ENCODE data around the gene TMEM119.
A peak's percentile ranks its signal among the peaks of the same experiment; 100 is the strongest.

Gene TMEM119

DNA sequence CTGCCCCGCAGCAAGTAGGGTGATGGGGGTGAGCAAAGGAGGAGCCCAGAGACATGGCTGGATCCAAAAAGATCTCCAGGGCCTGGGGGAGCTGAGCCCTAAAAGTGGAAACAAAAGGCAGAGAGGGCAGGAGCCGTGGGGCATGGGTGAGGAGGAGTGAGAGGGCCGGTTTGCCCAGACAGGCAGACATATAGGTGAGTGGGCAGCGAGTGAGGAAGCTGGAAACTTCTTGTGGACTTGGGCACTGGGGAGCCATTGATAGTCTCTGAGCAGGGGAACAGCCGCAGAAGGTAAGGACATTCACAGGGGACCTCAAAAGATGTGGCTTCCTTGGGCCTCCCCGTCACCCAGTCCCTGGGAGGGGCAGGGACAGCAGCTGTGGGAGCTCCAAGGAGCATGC lies 16.8 kb upstream of the TMEM119 start:
- no peak for DNase-seq

DNA sequence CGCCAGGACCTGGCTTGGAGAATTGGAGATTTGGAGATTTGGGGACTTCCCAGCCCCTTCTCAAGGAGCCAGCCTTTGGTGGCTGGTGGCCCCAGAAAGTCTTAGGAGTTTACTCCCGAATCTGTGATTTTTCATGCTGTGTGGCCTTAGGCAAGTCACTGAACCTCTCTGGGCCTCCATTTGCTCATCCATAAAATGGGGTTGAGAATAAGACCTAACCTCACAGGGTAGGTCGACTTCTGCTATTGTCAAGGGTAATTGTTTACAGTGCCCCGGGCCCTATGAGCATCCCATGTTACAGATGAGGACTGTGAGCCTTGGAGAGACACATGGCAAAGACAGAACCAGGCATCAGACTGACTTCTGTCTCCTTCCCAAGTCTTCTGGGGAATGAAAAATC lies 16.2 kb upstream of the TMEM119 start:
- DNase-seq, result no peak

DNA sequence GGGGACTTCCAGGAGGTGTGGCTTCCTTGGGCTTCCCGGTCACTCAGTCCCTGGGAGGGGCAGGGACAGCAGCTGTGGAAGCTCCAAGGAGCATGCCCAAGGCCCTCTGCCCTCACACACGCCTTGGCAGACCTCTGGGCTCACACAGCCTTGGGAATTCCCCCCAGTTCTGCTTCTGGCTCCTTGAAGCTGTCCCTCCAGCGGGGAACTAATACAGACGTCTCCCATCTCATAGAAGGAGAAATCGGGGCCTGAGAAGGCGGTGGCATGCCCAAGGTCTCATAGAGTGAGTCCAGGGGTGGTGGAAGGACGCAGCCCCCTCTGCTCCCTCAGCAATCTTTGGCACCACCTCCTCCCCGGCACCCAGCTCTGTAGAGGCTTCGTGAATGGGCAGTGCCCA lies 15.7 kb upstream of the TMEM119 start:
- DNase-seq, result no peak

DNA sequence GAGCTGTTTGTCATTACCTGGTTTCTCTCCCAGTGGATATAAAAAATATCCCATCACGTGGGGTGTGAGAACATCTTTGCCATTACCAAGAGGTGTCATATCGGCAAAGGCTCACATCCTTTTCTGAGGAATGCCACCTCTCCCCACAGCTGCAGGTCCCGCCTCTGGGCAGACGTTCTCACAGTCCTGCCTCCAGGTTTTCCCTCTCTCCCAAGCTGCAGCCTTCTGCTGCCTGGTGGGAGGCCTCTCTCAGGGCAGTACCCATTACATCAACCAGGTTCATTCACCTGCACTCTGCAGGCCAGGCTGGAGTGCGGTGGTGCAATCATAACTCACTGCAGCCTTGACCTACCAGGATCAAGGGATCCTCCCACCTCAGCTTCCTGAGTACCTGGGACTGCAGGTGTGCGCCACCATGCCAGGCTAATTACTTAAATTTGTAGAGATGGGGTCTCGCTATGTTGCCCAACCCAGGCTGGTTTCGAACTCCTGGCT lies 15.0 kb upstream of the TMEM119 start:
- DNase-seq, result peak; percentile 49

DNA sequence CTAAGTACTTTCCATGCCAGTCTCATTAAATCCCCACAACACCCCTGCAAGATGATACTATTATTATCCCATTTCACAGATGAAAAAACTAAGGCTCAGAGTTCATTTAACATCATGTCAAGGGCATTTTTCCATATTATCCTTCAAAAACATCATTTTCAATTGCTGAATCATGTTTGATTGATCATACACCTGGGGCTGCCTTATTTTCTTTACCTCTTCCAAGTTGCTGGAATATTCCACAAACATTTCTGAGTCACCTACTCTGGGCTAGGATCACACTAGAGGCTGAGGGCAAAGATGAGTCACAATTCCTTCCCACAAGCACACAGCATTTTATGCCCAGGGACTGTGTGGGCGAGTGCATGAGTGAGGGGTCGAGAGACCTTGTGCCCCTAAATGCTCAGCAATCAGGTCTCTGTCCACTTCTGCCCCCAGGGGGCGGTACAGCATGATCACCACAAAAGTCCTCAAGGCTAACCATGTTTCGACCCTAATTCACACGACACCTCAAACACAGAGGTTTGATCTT lies 14.1 kb upstream of the TMEM119 start:
- peak; percentile 47 for DNase-seq

DNA sequence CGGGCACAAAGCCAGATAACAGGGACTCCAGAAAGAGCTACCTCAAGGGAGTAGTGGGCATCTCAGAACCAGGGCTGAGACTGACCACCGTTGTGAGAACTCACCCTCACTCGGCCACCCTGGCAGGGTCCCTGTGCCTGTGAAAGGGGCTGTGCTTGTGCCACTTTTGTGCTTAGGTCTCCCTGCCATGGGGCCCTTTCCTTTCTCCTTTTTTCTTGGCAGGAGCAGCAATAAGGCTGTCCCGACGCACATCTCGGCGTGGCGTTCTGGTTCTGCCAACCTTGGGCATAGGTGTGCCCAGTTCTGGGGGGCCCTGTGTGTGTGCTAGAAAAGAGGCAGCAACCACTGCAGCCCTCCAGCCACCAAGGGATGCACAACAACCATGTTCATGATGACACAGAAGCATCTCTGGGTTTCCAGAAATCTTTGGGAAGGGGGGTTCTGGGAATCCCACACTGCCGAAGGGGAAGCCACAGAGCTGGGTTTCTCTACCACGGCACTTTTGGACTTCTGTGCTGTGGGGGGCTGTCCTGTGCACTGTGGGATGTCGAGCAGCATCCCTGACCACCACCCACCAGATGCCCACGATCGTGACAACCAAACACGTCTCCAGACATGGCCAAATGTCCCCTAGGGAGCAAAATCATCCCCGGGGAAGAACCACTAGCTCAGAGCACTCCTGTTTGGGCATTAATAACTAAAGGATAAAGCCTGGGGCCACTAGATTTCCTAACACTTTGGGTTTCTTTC lies 13.1 kb upstream of the TMEM119 start:
- DNase-seq, result no peak

DNA sequence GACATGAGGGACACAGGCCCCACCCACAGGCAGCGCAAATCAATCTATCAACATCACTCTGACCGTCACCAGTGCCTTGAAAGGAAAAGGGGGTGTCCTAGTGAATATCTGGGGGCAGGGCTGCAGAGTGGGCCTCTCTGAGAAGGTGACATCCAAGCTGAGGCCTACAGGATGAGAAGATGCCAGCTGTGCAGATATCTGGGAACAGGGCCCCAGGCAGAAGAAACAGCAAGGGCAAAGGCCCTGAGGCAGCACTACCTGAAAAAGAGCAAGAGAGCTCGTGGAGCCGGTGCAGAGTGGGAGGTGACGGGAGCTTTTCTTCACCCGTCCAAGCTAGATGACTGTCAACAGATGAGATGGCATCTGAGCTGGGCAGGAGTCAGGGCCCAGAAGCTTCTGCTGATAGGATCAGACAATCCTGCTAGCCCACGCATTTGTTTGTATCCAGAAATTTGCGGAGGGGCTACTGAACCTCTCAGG lies 12.5 kb upstream of the TMEM119 start:
- no peak for DNase-seq

DNA sequence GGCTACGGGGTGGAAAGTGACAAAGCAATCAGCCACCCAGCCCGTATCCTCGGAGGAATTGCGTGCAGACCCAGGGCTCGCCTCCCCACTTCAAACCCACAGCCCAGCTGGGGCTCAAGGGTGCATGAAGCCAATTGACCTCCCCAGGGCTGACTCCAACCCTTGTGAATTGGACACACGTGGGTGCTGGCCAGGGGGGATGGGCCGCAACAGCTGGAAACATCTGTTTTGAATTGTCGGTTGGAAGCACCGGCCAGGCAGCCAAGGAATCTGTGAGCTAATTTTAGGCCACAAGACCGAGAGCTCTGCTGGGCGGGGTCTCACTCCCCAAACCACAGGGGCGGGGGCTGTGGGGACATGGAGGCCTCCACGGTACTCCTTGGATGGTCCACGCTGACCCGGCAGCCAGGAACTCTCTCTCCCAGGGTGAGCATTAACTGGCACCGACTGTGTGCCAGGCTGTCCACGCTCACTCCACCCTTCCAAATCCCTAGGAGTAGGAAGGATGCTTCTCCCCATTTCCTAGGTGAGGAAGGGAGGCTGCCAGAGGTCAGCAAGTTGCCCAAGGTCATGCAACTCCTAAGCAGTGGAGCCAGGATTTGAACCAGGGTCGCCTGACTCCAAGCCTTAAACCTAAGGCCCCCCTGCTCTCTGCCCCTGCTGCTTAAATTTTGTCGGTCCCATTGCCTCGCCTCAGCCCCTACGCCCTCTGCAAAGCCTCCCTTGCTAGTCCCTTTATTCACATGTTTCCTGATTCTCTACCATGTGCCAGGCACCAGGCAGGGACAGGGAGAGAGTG lies 11.9 kb upstream of the TMEM119 start:
- no peak for DNase-seq

DNA sequence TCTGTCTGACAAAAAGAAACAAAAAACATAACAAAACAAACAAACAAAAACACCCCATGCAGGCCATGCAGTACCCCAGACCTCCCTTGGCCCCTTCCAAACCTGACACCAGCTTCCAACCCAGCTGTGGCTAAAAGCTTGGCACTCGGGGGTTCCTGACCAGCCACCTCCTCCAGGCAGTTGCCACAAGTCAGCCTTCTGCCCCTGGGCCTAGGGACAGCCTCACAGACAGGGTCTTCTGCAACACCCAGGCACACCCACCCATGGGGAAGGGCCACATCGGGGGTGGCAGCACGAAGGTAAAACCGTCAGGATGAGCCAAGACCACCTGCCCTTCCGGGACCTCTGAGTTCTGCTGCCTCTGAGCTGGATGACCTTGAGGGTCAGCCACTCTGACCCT lies 10.7 kb upstream of the TMEM119 start:
- DNase-seq, result no peak

DNA sequence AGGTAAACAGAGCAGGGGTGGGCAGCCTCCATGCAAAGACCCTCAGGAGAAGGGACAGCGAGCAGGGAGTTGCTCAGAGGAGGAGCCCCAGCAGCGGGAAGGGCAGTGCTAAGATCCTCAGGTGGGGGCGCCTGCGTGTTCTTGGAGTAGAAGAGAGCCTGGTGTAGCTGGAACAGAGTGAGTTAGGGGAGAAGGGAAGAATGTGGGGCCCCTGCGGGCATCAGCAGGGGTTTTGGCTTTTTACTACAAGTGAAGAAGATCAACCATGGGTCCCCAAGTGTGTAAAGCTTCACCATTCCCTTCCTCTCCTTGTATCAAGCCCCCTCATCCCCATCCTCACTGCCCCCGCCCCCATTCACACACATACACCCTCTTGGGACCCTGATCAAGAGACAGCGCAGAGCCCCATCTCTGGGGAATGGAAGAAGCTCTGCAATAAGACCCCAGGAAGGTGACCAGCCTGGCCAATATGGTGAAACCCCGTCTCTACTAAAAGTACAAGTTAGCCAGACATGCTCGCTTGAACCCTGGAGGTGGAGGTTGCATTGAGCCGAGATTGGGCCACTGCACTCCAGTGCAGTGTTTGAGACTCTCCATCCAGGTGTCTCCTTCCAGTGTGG lies 10.2 kb upstream of the TMEM119 start:
- no peak for DNase-seq

DNA sequence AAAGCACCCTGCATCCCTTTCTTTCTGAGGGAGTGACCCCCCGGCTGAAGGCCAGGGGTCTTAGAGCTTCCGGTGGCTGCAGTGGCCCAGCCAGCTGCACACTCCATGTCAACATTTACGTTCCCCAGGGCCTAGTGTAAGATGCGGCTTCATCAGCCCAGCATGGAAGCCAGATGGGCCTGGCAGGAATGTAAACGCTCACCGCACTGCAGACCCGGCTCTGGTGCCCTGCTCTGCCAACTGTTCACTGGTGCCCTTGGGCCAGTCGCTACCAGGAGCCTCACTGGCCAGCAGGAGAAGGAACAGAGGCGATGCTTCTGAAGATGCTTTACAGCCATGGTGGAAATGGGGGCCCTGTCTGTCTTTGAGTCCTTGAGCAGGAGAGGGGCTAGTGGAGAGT lies 8.6 kb upstream of the TMEM119 start:
- no peak for DNase-seq

DNA sequence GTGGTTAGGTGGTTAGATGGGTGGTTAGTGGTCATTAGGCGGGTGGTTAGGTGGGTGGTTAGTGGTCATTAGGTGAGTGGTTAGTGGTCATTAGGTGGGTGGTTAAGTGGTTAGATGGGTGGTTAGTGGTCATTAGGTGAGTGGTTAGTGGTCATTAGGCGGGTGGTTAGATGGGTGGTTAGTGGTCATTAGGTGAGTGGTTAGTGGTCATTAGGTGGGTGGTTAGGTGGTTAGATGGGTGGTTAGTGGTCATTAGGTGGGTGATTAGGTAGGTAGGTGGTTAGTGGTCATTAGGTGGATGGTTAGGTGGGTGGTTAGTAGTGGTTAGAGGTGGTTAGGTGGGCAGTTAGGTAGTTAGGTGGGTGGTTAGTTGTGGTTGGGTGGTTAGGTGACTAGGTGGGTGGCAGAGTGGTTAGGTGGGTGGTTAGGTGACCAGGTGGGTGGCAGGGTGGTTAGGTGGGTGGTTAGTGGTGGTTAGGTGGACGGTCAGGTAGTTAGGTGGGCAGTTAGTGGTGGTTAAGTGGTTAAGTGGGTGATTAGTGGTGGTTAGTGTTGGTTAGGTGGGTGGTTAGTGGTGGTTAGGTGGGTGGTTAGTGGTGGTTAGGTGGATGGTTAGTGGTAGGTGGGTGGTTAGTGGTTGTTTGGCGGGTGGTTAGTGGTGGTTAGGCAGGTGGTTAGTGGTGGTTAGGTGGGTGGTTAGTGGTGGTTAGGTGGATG lies 8.0 kb upstream of the TMEM119 start:
- no peak for DNase-seq

DNA sequence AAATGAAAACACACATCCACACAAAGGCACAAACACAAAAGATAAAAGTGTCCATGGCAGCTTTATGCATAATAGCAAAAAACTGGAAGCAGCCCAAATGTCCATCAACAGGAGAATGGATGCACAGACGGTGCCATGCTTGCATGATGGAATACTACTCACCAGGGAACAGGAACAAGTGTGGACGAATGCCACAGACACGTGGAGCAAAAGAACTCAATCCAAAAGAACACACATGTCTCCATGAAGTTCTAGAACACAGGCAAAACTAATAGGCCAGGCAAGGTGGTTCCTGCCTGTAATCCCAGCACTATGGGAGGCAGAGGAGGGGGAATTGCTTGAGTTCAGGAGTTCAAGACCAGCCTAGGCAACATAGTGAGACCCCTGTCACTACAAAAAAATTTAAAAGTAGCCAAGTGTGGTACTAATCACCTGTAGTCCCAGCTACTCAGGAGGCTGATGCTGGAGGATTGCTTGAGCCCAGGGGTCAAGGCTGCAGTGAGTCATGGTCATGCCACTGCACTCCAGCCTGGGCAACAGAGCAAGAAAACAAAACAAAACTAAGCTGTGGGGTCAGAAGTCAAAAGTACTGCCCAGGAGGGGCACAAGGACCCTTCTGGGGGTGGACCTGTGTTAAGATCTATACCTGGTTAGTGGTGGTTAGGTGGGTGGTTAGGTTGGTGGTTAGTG lies 7.3 kb upstream of the TMEM119 start:
- peak; percentile 34 for DNase-seq

DNA sequence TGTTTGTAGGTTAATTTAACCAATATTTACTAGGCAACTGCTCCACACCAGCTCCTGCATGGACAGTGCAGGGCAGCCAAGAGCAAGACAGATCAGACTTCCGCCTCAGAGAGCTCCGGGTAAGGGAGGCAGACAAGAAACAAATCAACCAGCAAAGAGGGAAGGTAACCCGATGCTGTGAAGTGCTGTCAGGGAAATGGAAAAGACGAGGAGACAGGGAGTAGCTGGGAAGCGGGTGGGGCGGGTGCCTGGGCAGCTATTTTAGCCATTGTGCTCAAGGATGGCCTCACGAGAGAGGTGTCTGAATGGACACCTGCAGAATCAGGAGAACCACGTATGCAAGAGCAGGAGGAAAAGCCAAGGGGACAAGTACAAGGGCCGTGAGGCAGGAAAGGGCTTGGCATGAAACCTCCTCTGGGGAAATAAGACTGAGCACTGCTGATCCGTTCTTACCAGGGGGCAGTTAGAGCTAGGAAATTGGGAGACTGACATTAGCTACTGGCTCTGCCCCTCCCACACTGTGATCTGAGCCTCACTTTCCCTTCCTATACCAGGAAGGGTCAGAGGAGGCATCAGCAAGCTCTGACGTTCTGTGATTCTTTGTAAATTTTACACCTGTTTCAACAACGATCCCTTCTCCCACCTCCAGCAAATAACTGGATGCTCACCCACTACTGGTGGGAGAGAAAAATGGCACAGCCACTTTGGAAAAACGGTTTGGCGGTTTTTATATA lies 6.5 kb upstream of the TMEM119 start:
- peak; percentile 42 for DNase-seq

DNA sequence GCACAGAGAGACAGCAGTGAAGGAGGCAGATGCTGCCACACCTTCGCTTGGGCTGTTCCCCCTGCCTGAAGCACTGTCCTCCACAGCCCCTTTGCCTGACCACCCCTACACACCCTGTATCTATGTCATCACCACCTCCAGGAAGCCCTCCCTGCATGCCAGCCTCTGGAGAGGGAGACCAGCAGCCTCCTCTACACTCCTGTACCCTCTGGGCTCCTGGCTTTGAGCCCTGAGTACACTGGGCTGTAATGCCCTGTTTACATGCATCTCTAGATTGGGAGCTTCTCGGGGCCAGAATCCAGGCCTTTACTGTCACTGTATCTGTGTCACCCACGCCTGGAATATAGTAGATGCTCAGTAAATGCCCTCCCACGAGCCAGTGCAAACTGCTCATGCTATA lies 5.9 kb upstream of the TMEM119 start:
- DNase-seq, result no peak

DNA sequence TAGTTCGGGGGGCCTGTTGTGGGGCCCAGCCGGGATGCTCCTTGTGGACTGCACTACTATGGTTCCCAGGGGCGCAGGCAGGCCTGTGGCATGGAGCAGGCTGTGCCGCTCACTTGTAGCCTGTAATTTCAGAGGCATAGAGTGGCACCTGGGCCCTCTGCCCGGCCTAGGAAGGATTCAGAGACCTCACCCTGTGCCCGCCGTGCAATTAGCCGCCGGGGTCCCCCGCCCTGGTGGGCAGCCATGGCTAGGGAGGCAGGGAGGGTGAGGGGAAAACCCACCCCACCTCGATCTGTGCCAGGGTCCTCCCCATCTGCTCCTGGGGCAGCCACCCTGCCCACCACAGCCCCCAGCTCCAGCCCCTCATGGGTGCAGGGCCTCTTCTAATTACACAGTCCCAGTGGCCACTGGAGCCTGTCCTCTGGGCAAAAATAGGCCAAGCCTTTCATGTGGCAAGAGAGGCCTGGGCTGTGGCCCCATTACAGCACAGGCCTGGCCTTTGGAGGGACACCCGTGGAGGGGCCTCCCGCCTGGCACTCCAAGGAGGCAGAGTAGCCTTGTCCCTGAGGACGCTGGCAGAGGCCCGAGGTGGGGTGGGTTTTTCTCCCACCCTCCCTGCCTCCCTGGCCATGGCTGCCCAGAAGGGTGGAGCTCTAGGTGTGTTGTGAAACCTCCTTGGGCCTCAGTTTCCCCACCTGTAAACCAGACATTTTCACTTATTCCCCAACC lies 5.3 kb upstream of the TMEM119 start:
- DNase-seq, result no peak

DNA sequence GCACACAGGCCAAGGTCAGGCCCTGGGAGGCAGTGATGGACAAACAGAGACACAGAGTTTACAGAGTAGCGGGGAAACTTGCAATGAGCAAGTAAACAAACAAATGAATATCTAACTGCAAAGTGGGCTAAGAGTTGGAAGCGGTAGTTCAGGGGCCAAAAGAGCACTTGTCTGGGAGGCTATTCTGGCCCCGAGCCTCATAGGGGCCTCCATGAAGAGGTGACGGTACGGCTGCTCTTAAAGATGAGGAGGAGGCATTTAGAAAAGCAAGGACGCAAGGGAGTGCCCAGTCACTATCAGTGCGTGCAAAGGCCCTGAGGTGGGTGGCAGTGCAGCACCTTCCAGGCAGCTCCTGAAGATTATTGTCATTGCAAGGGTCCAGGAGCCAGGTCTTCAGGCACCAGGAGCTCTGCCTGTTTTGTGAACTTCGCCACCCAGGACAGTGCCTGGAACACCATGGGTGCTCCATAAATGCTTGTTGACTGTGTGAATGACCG lies 4.4 kb upstream of the TMEM119 start:
- no peak for DNase-seq

DNA sequence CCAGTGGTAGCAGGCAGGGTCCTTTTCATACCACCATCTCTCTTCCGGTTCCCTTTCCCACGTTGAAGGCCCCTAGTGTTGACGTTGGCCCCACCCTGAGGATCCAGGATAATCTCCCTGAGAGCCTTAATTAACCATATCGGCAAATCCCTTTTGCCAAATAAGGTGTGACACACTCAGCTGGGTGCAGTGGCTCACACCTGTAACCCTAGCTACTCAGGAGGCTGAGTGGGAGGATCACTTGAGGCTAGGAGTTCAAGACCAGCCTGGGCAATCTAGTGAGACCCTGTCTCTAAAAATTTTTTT lies 2.8 kb upstream of the TMEM119 start:
- no peak for DNase-seq

DNA sequence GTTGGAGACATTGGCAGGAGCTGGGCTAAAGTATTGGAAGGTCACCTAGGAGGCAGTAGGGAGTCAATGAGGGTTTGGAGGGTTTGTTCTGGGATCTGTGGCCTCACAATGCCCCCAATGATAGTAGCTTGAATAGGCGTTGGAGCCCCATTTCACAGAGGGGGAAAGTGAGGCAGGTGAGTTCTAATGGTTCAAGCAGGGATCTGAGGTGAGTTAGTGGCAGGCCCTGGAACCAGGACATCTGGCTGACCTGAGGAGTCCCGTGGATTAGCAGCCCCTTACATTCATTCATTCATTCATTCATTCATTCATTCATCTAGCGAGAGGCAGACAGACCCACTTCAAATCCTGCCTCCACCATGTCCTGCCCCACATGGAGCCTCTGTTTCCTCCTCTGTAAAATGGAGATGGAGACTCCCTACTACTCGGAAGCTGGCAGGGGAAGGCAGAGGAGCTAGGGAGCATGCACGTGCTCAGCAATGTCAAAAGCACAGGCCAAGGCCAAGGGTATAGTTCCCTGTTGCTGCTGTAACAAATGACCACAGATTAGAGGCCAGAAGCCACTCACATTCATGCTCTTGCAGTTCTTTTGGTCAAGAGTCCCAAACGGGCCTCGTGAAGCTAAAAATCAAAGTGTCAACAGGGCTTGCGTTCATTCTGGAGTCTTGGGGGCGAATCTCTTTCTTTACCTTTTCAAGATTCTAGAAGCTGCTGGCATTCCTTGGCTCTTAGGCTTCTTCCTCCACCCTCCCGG lies 2.2 kb upstream of the TMEM119 start:
- no peak for DNase-seq

DNA sequence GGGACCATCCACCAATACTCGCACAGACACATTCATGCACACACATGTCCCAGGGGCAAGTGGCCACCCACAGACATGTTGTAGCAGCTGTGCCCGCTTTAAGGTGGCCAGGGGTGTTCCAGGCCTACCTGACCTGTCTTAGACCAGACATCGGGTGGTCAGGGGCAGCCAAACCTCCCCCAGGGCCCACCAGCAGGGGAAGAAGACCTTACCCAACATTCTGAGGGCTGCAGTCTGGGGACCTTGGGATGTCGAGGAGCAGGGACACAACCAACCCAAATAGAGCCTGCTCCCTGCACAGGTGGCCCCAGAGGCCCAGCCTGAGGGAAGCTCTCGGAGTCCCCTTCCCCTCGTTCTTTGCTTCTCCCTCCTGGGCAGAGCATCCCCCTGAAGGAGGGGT lies 1.7 kb upstream of the TMEM119 start:
- DNase-seq, result no peak
